WTC11 (cell line): ENCODE results near the gene AMPD3. TPM values are rescaled to one million over a fixed set of nuclear protein-coding genes. Genes with fewer than 3 reads are reported as not detected.

Experiments
- ATAC-seq: fragments of 200-7000 bp; cut with Tn5 transposase; 2 replicates; pipeline ENCODE4 v1.10.0; 2021; ENCODE audit warnings: mild to moderate bottlenecking, moderate library complexity
- CTCF ChIA-PET: fragments of 300-600 bp; sonication (Branson Sonifier 250); formaldehyde crosslinking; loops from one replicate; lab custom pipeline; 2021; ENCODE audit warnings: antibody characterized with exemption; lab: Charles Lee
- POLR2A ChIA-PET: fragments of 350-600 bp; sonication (Branson Sonifier 250); formaldehyde crosslinking; loops from one replicate; lab custom pipeline; 2021; ENCODE audit warnings: antibody characterized with exemption; lab: Charles Lee
- DNase-seq: peaks from one replicate; pipeline ENCODE4 v3.0.0; 2021; ENCODE audit warnings: low spot score
- H3K27ac Mint-ChIP-seq: 2 replicates; pipeline ENCODE4 v1.8.0; 2021; ENCODE audit warnings: mixed read lengths
- H3K27me3 Mint-ChIP-seq: 2 replicates; pipeline ENCODE4 v1.8.0; 2021; ENCODE audit warnings: low read depth, mild to moderate bottlenecking, moderate library complexity, mixed read lengths
- H3K36me3 Mint-ChIP-seq: 2 replicates; pipeline ENCODE4 v1.8.0; 2021; ENCODE audit warnings: mixed read lengths
- H3K4me1 Mint-ChIP-seq: 2 replicates; pipeline ENCODE4 v1.8.0; 2022; ENCODE audit warnings: mixed read lengths
- H3K4me3 Mint-ChIP-seq: 2 replicates; pipeline ENCODE4 v1.8.0; 2021; ENCODE audit warnings: mild to moderate bottlenecking, moderate library complexity, mixed read lengths
- H3K9me3 Mint-ChIP-seq: 2 replicates; pipeline ENCODE4 v1.8.0; 2021; ENCODE audit warnings: mixed read lengths
- ATF1 ChIP-seq: sonication (generic); formaldehyde crosslinking; IDR thresholded peaks from 2 replicates; pipeline ENCODE4 v1.8.1; 2023; ENCODE audit warnings: mild to moderate bottlenecking, moderate library complexity, missing genetic modification reagents
- EMX1 ChIP-seq: fragments of 250-450 bp; sonication (Bioruptor Pico); IDR thresholded peaks from 2 replicates; pipeline ENCODE4 v1.8.0; 2021; ENCODE audit warnings: mild to moderate bottlenecking
- FOXK1 ChIP-seq: sonication (generic); formaldehyde crosslinking; IDR thresholded peaks from 2 replicates; pipeline ENCODE4 v1.8.0; 2022; ENCODE audit warnings: mild to moderate bottlenecking, moderate library complexity, missing genetic modification reagents
- GRHL2 ChIP-seq: fragments of 250-450 bp; sonication (Bioruptor Pico); IDR thresholded peaks from 2 replicates; pipeline ENCODE4 v1.8.0; 2022; ENCODE audit warnings: mild to moderate bottlenecking, moderate library complexity; ENCODE audit not compliant: insufficient replicate concordance, severe bottlenecking
- HMGA2 ChIP-seq: fragments of 250-450 bp; sonication (Bioruptor Pico); IDR thresholded peaks from 2 replicates; pipeline ENCODE4 v1.4.0; 2021; ENCODE audit warnings: mild to moderate bottlenecking, moderate library complexity
- IRF2 ChIP-seq: sonication (generic); formaldehyde crosslinking; IDR thresholded peaks from 2 replicates; pipeline ENCODE4 v1.8.0; 2022; ENCODE audit warnings: low read depth, missing genetic modification reagents, borderline replicate concordance
- KAT7 ChIP-seq: sonication (generic); formaldehyde crosslinking; IDR thresholded peaks from 2 replicates; pipeline ENCODE4 v1.8.1; 2023; ENCODE audit warnings: missing genetic modification reagents, mild to moderate bottlenecking, borderline replicate concordance
- NR3C1 ChIP-seq: sonication (generic); formaldehyde crosslinking; conservative IDR thresholded peaks from 2 replicates; pipeline ENCODE4 v1.8.1; 2023; ENCODE audit warnings: low read depth, mild to moderate bottlenecking, missing genetic modification reagents
- PRRX2 ChIP-seq: fragments of 250-450 bp; sonication (Bioruptor Pico); IDR thresholded peaks from 2 replicates; pipeline ENCODE4 v1.8.0; 2021; ENCODE audit warnings: mild to moderate bottlenecking
- TCF7 ChIP-seq: sonication (generic); formaldehyde crosslinking; IDR thresholded peaks from 2 replicates; pipeline ENCODE4 v1.8.0; 2022; ENCODE audit warnings: mild to moderate bottlenecking, low read depth, missing genetic modification reagents, moderate library complexity
- TEAD4 ChIP-seq: sonication (generic); formaldehyde crosslinking; IDR thresholded peaks from 2 replicates; pipeline ENCODE4 v1.8.0; 2022; ENCODE audit warnings: mild to moderate bottlenecking, missing genetic modification reagents
- ZNF671 ChIP-seq: fragments of 250-450 bp; sonication (Bioruptor Pico); IDR thresholded peaks from 2 replicates; pipeline ENCODE4 v1.8.0; 2021; ENCODE audit warnings: mild to moderate bottlenecking
- total RNA-seq: library from RNA; stranded (reverse); gene quantifications from 3 replicates; pipeline ENCODE4 v1.2.3, GENCODE V29; 2021
- TF ChIP-seq, protein P1 (sequence below): sonication (generic); formaldehyde crosslinking; IDR thresholded peaks from 2 replicates; pipeline ENCODE4 v1.8.1; 2022; ENCODE audit warnings: mild to moderate bottlenecking, missing genetic modification reagents, moderate library complexity, borderline replicate concordance
- TF ChIP-seq, protein P2 (sequence below): fragments of 250-450 bp; sonication (Bioruptor Pico); conservative IDR thresholded peaks from 2 replicates; pipeline ENCODE4 v1.9.0; 2021; ENCODE audit warnings: mild to moderate bottlenecking
- TF ChIP-seq, protein P3 (sequence below): sonication (generic); formaldehyde crosslinking; IDR thresholded peaks from 2 replicates; pipeline ENCODE4 v1.8.1; 2022; ENCODE audit warnings: low read depth, missing genetic modification reagents, borderline replicate concordance
- TF ChIP-seq, protein P4 (sequence below): sonication (generic); formaldehyde crosslinking; IDR thresholded peaks from 2 replicates; pipeline ENCODE4 v1.8.0; 2022; ENCODE audit warnings: mild to moderate bottlenecking, missing genetic modification reagents
- TF ChIP-seq, protein P5 (sequence below): sonication (generic); formaldehyde crosslinking; IDR thresholded peaks from 2 replicates; pipeline ENCODE4 v1.8.1; 2022; ENCODE audit warnings: mild to moderate bottlenecking, moderate library complexity, missing genetic modification reagents
- TF ChIP-seq, protein P6 (sequence below): sonication (generic); formaldehyde crosslinking; IDR thresholded peaks from 2 replicates; pipeline ENCODE4 v1.8.1; 2023; ENCODE audit warnings: mild to moderate bottlenecking, missing genetic modification reagents

AMPD3 gene
- total RNA-seq, 1 experiment from 2014 or later = 6.4 TPM

DNA sequence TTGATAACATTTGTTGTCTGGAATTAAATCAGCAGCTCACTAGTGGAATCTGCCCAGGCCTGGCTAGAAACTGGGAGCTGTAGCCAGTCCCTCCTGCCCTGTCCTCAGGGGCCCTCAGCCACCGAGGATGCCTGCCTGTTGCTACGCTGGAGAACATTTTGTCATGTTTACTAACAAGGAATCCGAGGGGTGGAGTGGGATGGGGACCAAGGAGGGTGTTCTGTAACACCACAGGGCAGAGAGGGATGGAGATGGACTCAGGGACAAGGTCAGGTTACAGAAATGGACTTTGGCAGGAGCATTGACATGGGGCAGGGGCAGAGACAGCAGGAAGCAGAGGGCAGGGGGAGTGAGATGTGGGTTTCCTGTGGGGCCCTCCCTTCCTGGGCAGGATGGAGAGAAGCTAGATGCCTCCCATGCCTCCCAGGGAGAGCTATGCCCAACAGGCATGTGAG is 45.8 kb upstream of the AMPD3 start:
- Mint-ChIP-seq H3K36me3 (no peaks in the 10 kb centered on the region), H3K27me3 (no peaks in the 10 kb centered on the region), H3K4me3 (no peak overlapping the region), H3K9me3 (0 out of 2 replicates have a peak, but pooled peaks cover 3% of the 10 kb centered on the region), H3K27ac (no peak overlapping the region), H3K4me1 (no peaks in the 10 kb centered on the region; the same call in none of the 2 replicates)
- CTCF ChIA-PET = interaction anchor here (0.6 to 1.3 kb wide), 2 partner anchors 103 to 215 kb away, joined by 3 to 7 read pairs; no protein-coding TSS in a partner anchor
- TF ChIP-seq ATF1 = no peak
- DNase-seq = no peak
- POLR2A ChIA-PET = no interaction called here
- ATAC-seq = no peak

DNA sequence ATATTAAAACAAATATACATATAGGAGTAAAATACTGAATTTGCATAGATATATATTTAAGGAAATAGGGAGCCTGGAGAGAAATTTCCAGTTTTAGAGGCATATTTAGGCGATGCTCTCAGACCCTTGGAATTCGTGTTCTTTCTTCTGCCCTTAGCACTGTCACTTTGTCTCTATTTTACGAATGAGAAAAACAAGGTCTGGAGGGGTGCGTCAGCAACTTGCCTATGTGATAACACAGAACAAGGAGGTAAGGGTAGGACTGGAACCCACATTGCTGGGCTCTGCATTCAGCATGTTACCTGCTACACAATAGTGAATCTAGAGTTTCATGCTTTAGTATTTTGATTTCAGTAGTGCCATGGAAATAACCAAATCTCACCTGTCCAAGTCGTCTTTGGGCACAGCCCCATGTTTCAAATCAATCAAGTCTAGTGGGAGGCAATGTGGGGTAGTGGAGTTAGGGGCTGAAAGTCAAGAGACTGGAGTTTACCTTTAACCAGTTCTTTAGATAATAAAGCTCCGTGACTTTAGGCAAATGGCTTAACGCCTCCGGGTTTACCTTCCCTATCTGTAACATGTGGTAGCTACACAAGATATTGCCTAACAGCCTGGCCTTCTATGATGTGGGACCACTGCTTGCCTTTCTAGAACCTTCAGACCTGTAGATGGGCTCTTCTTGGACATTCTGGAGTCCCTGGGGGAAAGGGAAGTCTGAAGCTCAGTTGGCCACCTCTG is 44.8 kb upstream of the AMPD3 start:
- ChIA-PET POLR2A (no interaction called here), CTCF (interaction anchor here (0.6 kb wide), 1 partner anchor 104 kb away, joined by 3 read pairs; no protein-coding TSS in a partner anchor)
- TF ChIP-seq TCF7 (CRISPR knock-in tag) = no peak
- H3K27ac Mint-ChIP-seq = no peak overlapping the region
- DNase-seq (no peak), ATAC-seq (no peak)
- no peaks in the 10 kb centered on the region for H3K36me3 Mint-ChIP-seq
- no peak overlapping the region for H3K4me3 Mint-ChIP-seq
- H3K27me3 Mint-ChIP-seq = no peaks in the 10 kb centered on the region
- no peaks in the 10 kb centered on the region; the same call in none of the 2 replicates for H3K4me1 Mint-ChIP-seq
- H3K9me3 Mint-ChIP-seq = 0 out of 2 replicates have a peak, but pooled peaks cover 3% of the 10 kb centered on the region

DNA sequence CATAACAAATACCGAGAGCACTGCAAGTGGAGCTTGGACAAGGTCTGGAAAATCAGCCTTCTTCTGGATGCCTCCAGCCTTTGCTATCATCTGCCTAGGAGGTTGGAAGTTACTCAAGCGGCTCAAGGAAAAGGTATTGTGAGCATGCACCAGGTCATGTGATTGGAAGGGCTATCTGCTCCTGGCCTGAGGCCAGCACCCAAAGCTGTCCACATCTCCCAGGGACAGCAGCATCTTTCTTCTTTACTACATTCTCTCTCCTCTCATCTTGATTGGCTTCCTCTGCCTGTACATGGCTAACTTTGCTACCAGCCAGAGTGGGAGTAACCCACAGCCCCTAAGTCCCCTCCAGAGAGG is 44.2 kb upstream of the AMPD3 start:
- CTCF ChIA-PET = no interaction called here

DNA sequence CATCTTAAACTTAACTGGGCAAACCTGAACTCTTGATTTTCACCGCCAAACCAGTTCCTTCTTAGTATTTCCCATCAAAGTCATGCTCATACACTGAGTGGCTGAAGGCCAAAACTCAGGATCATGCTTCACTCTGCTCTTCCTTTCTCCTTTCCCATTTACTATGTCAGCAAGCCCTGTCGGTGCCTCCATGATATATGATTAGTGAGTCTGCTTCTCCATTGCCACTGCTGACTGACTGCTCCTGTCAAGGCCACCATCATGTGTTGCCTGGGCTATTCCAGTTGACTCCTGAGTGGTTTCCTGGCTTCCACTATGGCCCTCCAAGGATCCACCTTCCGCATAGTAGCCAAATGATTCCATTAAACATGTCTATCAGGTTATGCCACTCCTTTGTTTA is 42.8 kb upstream of the AMPD3 start:
- ChIA-PET POLR2A (no interaction called here), CTCF (no interaction called here)
- Mint-ChIP-seq H3K36me3 (no peaks in the 10 kb centered on the region), H3K4me1 (no peaks in the 10 kb centered on the region; the same call in none of the 2 replicates), H3K9me3 (0 out of 2 replicates have a peak, but pooled peaks cover 3% of the 10 kb centered on the region), H3K27ac (no peak overlapping the region), H3K27me3 (no peaks in the 10 kb centered on the region), H3K4me3 (no peak overlapping the region)
- DNase-seq (no peak), ATAC-seq (no peak)
- TF ChIP-seq TEAD4 (CRISPR knock-in tag) = no peak
- TF ChIP-seq, protein P1, sequence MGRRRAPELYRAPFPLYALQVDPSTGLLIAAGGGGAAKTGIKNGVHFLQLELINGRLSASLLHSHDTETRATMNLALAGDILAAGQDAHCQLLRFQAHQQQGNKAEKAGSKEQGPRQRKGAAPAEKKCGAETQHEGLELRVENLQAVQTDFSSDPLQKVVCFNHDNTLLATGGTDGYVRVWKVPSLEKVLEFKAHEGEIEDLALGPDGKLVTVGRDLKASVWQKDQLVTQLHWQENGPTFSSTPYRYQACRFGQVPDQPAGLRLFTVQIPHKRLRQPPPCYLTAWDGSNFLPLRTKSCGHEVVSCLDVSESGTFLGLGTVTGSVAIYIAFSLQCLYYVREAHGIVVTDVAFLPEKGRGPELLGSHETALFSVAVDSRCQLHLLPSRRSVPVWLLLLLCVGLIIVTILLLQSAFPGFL = no peak
- TF ChIP-seq, protein P2, sequence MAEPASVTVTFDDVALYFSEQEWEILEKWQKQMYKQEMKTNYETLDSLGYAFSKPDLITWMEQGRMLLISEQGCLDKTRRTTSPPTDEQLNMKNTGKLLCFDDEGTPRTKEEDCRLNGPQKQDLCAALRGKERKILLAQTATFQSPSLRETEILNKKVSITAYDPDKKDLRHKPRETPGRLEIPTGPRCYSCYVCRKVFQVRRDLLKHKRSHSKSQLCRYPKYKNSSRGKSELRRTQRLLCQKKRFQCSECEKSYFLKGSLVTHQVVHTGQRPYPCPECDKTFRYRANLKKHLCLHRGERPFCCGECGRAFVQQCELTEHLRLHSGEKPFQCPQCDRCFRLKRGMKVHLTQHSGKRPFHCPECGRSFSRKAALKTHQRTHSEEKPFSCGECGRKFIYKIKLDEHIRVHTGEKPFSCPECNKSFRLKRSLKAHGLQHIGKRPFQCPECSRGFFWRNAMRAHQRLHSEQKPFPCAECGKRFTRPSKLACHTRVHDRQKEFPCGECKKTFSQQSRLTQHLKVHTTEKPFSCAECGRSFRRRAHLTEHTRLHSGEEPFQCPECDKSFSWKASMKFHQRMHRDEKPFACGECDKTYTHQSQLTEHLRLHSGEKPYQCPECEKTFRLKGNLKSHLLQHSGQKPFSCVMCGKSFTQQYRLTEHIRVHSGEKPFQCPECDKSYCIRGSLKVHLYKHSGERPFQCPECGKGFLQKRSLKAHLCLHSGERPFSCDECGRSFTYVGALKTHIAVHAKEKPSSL (CRISPR knock-in tag) = no peak
- TF ChIP-seq ZNF671 (CRISPR knock-in tag) = no peak
- no peak for TF ChIP-seq TCF7 (CRISPR knock-in tag)
- TF ChIP-seq EMX1 (CRISPR knock-in tag) = no peak
- TF ChIP-seq, protein P3, sequence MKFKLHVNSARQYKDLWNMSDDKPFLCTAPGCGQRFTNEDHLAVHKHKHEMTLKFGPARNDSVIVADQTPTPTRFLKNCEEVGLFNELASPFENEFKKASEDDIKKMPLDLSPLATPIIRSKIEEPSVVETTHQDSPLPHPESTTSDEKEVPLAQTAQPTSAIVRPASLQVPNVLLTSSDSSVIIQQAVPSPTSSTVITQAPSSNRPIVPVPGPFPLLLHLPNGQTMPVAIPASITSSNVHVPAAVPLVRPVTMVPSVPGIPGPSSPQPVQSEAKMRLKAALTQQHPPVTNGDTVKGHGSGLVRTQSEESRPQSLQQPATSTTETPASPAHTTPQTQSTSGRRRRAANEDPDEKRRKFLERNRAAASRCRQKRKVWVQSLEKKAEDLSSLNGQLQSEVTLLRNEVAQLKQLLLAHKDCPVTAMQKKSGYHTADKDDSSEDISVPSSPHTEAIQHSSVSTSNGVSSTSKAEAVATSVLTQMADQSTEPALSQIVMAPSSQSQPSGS (CRISPR knock-in tag) = no peak
- TF ChIP-seq, protein P4, sequence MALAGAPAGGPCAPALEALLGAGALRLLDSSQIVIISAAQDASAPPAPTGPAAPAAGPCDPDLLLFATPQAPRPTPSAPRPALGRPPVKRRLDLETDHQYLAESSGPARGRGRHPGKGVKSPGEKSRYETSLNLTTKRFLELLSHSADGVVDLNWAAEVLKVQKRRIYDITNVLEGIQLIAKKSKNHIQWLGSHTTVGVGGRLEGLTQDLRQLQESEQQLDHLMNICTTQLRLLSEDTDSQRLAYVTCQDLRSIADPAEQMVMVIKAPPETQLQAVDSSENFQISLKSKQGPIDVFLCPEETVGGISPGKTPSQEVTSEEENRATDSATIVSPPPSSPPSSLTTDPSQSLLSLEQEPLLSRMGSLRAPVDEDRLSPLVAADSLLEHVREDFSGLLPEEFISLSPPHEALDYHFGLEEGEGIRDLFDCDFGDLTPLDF (CRISPR knock-in tag) = no peak

More for the DNA sequence above, 44.2 kb upstream of the AMPD3 start:
- H3K27me3 Mint-ChIP-seq = no peaks in the 10 kb centered on the region
- 0 out of 2 replicates have a peak, but pooled peaks cover 3% of the 10 kb centered on the region for H3K9me3 Mint-ChIP-seq
- H3K4me3 Mint-ChIP-seq = no peak overlapping the region
- H3K4me1 Mint-ChIP-seq = no peaks in the 10 kb centered on the region; the same call in none of the 2 replicates
- no peak for ATAC-seq
- no peak for DNase-seq
- no peak overlapping the region for H3K27ac Mint-ChIP-seq
- no peak for TF ChIP-seq IRF2 (CRISPR knock-in tag)
- TF ChIP-seq, protein P3 (CRISPR knock-in tag) = no peak
- TF ChIP-seq FOXK1 (CRISPR knock-in tag) = no peak
- no peak for TF ChIP-seq NR3C1 (CRISPR knock-in tag)
- TF ChIP-seq, protein P5, sequence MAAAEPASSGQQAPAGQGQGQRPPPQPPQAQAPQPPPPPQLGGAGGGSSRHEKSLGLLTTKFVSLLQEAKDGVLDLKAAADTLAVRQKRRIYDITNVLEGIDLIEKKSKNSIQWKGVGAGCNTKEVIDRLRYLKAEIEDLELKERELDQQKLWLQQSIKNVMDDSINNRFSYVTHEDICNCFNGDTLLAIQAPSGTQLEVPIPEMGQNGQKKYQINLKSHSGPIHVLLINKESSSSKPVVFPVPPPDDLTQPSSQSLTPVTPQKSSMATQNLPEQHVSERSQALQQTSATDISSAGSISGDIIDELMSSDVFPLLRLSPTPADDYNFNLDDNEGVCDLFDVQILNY (CRISPR knock-in tag) = no peak
- TF ChIP-seq, protein P6, sequence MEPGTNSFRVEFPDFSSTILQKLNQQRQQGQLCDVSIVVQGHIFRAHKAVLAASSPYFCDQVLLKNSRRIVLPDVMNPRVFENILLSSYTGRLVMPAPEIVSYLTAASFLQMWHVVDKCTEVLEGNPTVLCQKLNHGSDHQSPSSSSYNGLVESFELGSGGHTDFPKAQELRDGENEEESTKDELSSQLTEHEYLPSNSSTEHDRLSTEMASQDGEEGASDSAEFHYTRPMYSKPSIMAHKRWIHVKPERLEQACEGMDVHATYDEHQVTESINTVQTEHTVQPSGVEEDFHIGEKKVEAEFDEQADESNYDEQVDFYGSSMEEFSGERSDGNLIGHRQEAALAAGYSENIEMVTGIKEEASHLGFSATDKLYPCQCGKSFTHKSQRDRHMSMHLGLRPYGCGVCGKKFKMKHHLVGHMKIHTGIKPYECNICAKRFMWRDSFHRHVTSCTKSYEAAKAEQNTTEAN = no peak
- TF ChIP-seq HMGA2 (CRISPR knock-in tag) = no peak
- TF ChIP-seq PRRX2 (CRISPR knock-in tag) = no peak
- TF ChIP-seq KAT7 (CRISPR knock-in tag) = no peak
- TF ChIP-seq GRHL2 = no peak
- POLR2A ChIA-PET = no interaction called here
- no peaks in the 10 kb centered on the region for H3K36me3 Mint-ChIP-seq
